D341Med (cell line): ENCODE results near the gene CTSO.
"Not testable (repeated sequence)": the region's sequence is repeated elsewhere in the genome, so short reads cannot be mapped to it uniquely, and the experiment has no call there.

Experiments
- DNase-seq: peaks from one replicate; pipeline ENCODE4 v3.0.0; 2012; ENCODE audit warnings: low spot score

CTSO gene

GRCh38 chr4:155954939-155955338, 1.3 kb upstream of the CTSO start:
- DNase-seq: no peak

- no peak for DNase-seq
Measured at GRCh38 chr4:155954118-155954685, 536 bp upstream of the CTSO start.

- no peak for DNase-seq
Measured at GRCh38 chr4:155952501-155952901, 1.2 kb downstream of the CTSO start.

GRCh38 chr4:155950461-155950860, 3.2 kb downstream of the CTSO start:
- DNase-seq: no peak

- DNase-seq: no peak
Measured at GRCh38 chr4:155948541-155948940, 5.1 kb downstream of the CTSO start.

- DNase-seq: no peak
Measured at GRCh38 chr4:155946486-155946885, 7.2 kb downstream of the CTSO start.

- DNase-seq: no peak
Measured at GRCh38 chr4:155944516-155944915, 9.2 kb downstream of the CTSO start.

GRCh38 chr4:155943605-155944291, 9.9 kb downstream of the CTSO start:
- DNase-seq: no peak

GRCh38 chr4:155941820-155942219, 11.8 kb downstream of the CTSO start:
- no peak for DNase-seq

GRCh38 chr4:155941085-155941790, 12.4 kb downstream of the CTSO start:
- no peak for DNase-seq

GRCh38 chr4:155935389-155935986, 18.2 kb downstream of the CTSO start:
- no peak for DNase-seq

GRCh38 chr4:155934634-155935033, 19.0 kb downstream of the CTSO start:
- not testable (repeated sequence) for DNase-seq

- DNase-seq: no peak
Measured at GRCh38 chr4:155931634-155932033, 22.0 kb downstream of the CTSO start.

GRCh38 chr4:155930330-155930729, 23.3 kb downstream of the CTSO start:
- no peak for DNase-seq

GRCh38 chr4:155929833-155930232, 23.8 kb downstream of the CTSO start:
- DNase-seq: no peak

- no peak for DNase-seq
Measured at GRCh38 chr4:155924637-155925036, 29.0 kb downstream of the CTSO start.

- no peak for DNase-seq
Measured at GRCh38 chr4:155921597-155921996, 32.1 kb downstream of the CTSO start.

GRCh38 chr4:155914782-155915181, 38.9 kb downstream of the CTSO start:
- no peak for DNase-seq

- DNase-seq: no peak
Measured at GRCh38 chr4:155911905-155912304, 41.8 kb downstream of the CTSO start.

GRCh38 chr4:155909615-155910226, 43.9 kb downstream of the CTSO start:
- no peak for DNase-seq

GRCh38 chr4:155908187-155909139, 45.2 kb downstream of the CTSO start:
- no peak for DNase-seq
